PC-9 (cell line): Measurements from ENCODE around the gene FCN3.

Source experiments
- CTCF ChIP-seq: fragments of 200-600 bp; sonication (generic); conservative IDR thresholded peaks from 2 replicates; pipeline ENCODE4 v1.6.1; 2017; ENCODE audit warnings: mixed run types, antibody characterized with exemption, mild to moderate bottlenecking, moderate library complexity
- EZH2 ChIP-seq: fragments of 200-600 bp; sonication (generic); IDR thresholded peaks from 2 replicates; pipeline ENCODE4 v1.8.0; 2017; ENCODE audit warnings: antibody characterized with exemption, low read depth

GRCh38 chr1:27380766-27381733 is 6.4 kb upstream of the FCN3 start:
- no peak for TF ChIP-seq CTCF
- no peak for TF ChIP-seq EZH2
